Subcutaneous adipose tissue (tissue), 4 donors: ENCODE data around the gene RTP1. TPM values are rescaled to one million over a fixed set of nuclear protein-coding genes. Genes with fewer than 3 reads are reported as not detected.

Experiments used
- CTCF ChIP-seq: fragments of 450-650 bp; IDR thresholded peaks from one replicate; pipeline ENCODE4 v1.5.1; 2016; ENCODE audit warnings: low read depth, mild to moderate bottlenecking, control low read depth, antibody characterized with exemption, moderate library complexity
- total RNA-seq, 4 donors: library from RNA; depleted of rRNA; stranded (reverse); fragments of >200 nt; gene quantifications; one replicate each; pipeline ENCODE4 v1.1.0, GENCODE V29; 2016

The RTP1 gene
- total RNA-seq, 4 donors from 2014 or later, result not detected

GRCh38 chr3:187167777-187168176 is 29.5 kb upstream of the RTP1 start:
- no peak for TF ChIP-seq CTCF

DNA sequence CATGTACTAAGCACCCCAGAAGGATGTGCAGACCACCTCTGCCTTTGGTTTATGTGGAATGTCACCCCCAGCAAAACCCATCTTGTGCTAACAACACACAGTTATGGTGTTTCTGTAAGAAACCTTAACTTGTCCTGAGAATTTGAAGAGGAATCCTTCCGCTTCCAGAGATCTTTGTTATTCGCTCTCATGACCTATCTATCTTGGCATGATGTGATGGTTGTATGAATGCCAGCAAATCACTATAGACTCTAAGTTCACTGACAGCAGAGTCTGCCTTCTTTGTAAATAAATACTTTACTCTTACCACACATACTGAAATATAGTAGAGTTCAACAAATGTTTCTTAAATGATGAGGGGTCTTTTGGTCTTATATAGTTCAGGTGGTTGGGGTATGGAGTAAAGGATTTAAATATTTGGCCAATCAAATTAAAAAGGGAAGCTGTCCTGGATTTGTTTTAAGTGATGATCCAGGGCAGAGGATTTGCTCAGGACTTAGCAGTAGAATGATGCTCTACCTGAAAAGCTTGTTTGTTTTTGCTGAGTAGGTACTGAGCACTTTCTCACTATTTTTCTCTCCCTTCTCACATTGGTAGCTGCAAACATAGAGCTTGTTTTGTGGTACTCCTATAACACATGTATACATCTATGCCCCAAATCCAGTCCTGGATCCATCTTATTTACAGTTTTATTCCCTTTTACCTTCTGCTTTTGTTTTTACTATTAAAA is 27.9 kb upstream of the RTP1 start:
- no peak for TF ChIP-seq CTCF

GRCh38 chr3:187172929-187173328 is 24.4 kb upstream of the RTP1 start:
- TF ChIP-seq CTCF, result no peak

DNA sequence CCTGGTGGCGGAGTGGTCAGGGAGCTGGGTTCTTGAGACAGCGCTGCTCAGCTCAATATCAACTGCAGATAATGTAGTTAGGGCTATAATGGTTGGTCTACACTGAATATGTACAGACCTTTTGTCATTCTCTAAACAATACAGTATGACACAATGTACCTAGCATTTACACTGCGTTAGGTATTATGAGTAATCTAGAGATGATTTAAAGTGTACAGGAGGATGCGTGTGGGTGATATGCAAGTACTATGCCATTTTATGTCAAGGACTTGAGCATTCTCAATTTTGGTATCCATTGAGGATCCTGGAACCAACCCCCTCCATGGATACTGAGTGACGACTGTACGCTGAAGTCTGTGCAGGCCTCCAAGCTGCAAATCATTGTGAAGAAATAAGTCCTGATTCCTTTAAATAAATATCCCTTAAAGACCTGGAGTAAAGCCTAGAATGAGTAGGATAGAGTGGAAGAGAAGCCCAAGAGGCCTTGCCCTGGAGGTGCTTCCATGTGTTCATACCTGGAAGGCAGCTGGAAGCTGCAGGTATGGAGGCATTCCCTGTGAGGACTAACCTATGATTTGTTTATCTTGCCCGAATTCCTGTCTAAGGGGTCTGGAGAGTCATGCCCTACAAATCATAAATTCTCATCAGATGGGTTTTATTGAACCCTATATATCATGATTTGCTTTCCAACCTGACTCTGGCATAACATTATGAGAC is 15.7 kb upstream of the RTP1 start:
- no peak for TF ChIP-seq CTCF

GRCh38 chr3:187183210-187183862 is 13.9 kb upstream of the RTP1 start:
- no peak for TF ChIP-seq CTCF

DNA sequence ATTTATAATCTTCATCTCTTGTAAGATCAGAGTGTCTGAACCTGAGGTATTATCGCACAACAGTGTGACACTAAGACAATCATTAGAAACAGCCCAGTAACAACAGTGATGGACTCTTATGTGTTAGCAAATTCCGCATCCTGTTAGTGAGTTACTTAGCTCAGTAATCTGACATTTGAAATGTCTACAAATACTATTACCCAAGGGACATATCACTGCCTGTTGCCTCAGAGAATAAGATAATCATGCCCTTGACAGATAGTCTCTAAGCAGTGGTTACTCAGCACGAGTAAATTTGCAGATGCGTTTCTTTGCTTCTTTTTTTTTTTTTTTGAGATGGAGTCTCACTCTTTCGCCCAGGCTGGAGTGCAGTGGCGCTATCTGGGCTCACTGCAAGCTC is 13.4 kb upstream of the RTP1 start:
- TF ChIP-seq CTCF, result no peak

GRCh38 chr3:187185759-187186158 is 11.5 kb upstream of the RTP1 start:
- TF ChIP-seq CTCF, result no peak
